Coronary artery (tissue), 2 donors: Measurements from ENCODE around the gene KCNA5.
A peak's percentile ranks its signal among the peaks of the same experiment; 100 is the strongest.

ENCODE experiments used
- DNase-seq: peaks from one replicate; pipeline ENCODE4 v3.0.0-alpha.2; 2017; ENCODE audit warnings: low spot score
- H3K27ac ChIP-seq, 2 donors: fragments of 200-600 bp; sonication (generic); one replicate each; pipeline ENCODE4 v1.5.1; 2016 to 2019
- H3K4me3 ChIP-seq: fragments of 200-600 bp; sonication (generic); 2 replicates; pipeline ENCODE4 v1.5.1; 2016; ENCODE audit warnings: mild to moderate bottlenecking, moderate library complexity
- CTCF ChIP-seq: fragments of 200-600 bp; sonication (generic); IDR thresholded peaks from one replicate; pipeline ENCODE4 v1.5.1; 2019; ENCODE audit warnings: antibody characterized with exemption

The KCNA5 gene

GRCh38 chr12:5059358-5059757, 15.7 kb downstream of the KCNA5 start:
- no peak overlapping the region for H3K4me3 ChIP-seq
- peak overlapping the region; percentile 75 to 85 for H3K27ac ChIP-seq
- DNase-seq, result no peak
- no peak for TF ChIP-seq CTCF

- Histone ChIP-seq H3K4me3 (no peak overlapping the region), H3K27ac (peak overlapping the region; percentile 75 to 85)
- DNase-seq, result no peak
- TF ChIP-seq CTCF, result no peak
Measured at GRCh38 chr12:5060958-5061357, 17.3 kb downstream of the KCNA5 start.

- TF ChIP-seq CTCF, result no peak
- Histone ChIP-seq H3K4me3 (no peak overlapping the region), H3K27ac (no peak overlapping the region)
- no peak for DNase-seq
Measured at GRCh38 chr12:5063149-5063548, 19.5 kb downstream of the KCNA5 start.

- H3K27ac ChIP-seq, result peak overlapping the region in 1 of 2 donors; percentile 90
- no peak for DNase-seq
- no peak overlapping the region for H3K4me3 ChIP-seq
- TF ChIP-seq CTCF, result no peak
Measured at GRCh38 chr12:5064913-5065490, 21.3 kb downstream of the KCNA5 start.

- peak overlapping the region; percentile 29 to 90 for H3K27ac ChIP-seq
Measured at GRCh38 chr12:5066251-5066650, 22.6 kb downstream of the KCNA5 start.

GRCh38 chr12:5068126-5068525, 24.4 kb downstream of the KCNA5 start:
- no peak for TF ChIP-seq CTCF
- no peak for DNase-seq
- Histone ChIP-seq H3K4me3 (no peak overlapping the region), H3K27ac (peak overlapping the region in 1 of 2 donors; percentile 4)

More at GRCh38 chr12:5066251-5066650, 22.6 kb downstream of the KCNA5 start:
- no peak for DNase-seq
- no peak overlapping the region for H3K4me3 ChIP-seq
- no peak for TF ChIP-seq CTCF

GRCh38 chr12:5068619-5069018, 24.9 kb downstream of the KCNA5 start:
- Histone ChIP-seq H3K27ac (no peak overlapping the region), H3K4me3 (no peak overlapping the region)
- no peak for DNase-seq
- no peak for TF ChIP-seq CTCF
